CD4-positive, CD25-positive, alpha-beta regulatory T cell (primary cell): Measurements from ENCODE around the gene CREG1. TPM values are rescaled to one million over a fixed set of nuclear protein-coding genes. Genes with fewer than 3 reads are reported as not detected.
A peak's percentile ranks its signal among the peaks of the same experiment; 100 is the strongest.

Source experiments
- ATAC-seq, 2 donors: fragments of 150-1000 bp; cut with Tn5 transposase; one replicate each; pipeline ENCODE4 v1.10.0; 2021; ENCODE audit warnings: low read depth in 2 of 2, moderate number of reproducible peaks in 2 of 2, moderate library complexity in 1 of 2
- DNase-seq, 3 donors: peaks; one replicate each; pipeline versions ENCODE4 v3.0.0 to v3.0.0-alpha.2; 2012 to 2022; ENCODE audit warnings: mixed read lengths in 1 of 3
- H3K27ac ChIP-seq: one replicate; pipeline ENCODE4 v1.7.0; 2013; ENCODE audit warnings: mild to moderate bottlenecking, low read length; ENCODE audit not compliant: insufficient read depth, poor library complexity, severe bottlenecking
- H3K27me3 ChIP-seq: one replicate; pipeline ENCODE4 v1.7.0; 2013; ENCODE audit warnings: low read length; ENCODE audit not compliant: control insufficient read depth, insufficient read depth
- H3K36me3 ChIP-seq: one replicate; pipeline ENCODE4 v1.7.0; 2013; ENCODE audit warnings: mild to moderate bottlenecking, low read length, moderate library complexity; ENCODE audit not compliant: control insufficient read depth, insufficient read depth
- H3K4me1 ChIP-seq: 2 replicates; pipeline ENCODE4 v1.7.0; 2013; ENCODE audit warnings: mild to moderate bottlenecking, low read length; ENCODE audit not compliant: insufficient read depth, control insufficient read depth, poor library complexity, severe bottlenecking
- H3K4me3 ChIP-seq: one replicate; pipeline ENCODE4 v1.7.0; 2013; ENCODE audit warnings: low read depth, mild to moderate bottlenecking, low read length, moderate library complexity
- H3K9me3 ChIP-seq, 2 experiments: 1 replicate in 1 of 2; 2 replicates in 1 of 2; pipeline ENCODE4 v1.7.0; 2013; ENCODE audit warnings: low read length in 2 of 2, mild to moderate bottlenecking in 1 of 2, moderate library complexity in 1 of 2; ENCODE audit not compliant: control insufficient read depth in 2 of 2
- H3K27ac Mint-ChIP-seq, 3 donors: one replicate each; pipeline ENCODE4 v1.8.0; 2020 to 2022; ENCODE audit warnings: mild to moderate bottlenecking in 3 of 3, mixed read lengths in 3 of 3, moderate library complexity in 2 of 3
- H3K27me3 Mint-ChIP-seq: one replicate; pipeline ENCODE4 v1.8.0; 2022; ENCODE audit warnings: mild to moderate bottlenecking, mixed read lengths
- H3K36me3 Mint-ChIP-seq: one replicate; pipeline ENCODE4 v1.8.0; 2020; ENCODE audit warnings: mixed read lengths
- H3K4me1 Mint-ChIP-seq, 4 donors: one replicate each; pipeline ENCODE4 v1.8.0; 2020 to 2022; ENCODE audit warnings: mixed read lengths in 4 of 4, mild to moderate bottlenecking in 1 of 4
- H3K4me3 Mint-ChIP-seq, 4 donors: one replicate each; pipeline ENCODE4 v1.8.0; 2020 to 2022; ENCODE audit warnings: mild to moderate bottlenecking in 4 of 4, mixed read lengths in 4 of 4, moderate library complexity in 3 of 4
- H3K9me3 Mint-ChIP-seq, 7 donors: one replicate each; pipeline ENCODE4 v1.8.0; 2020 to 2022; ENCODE audit warnings: mixed read lengths in 7 of 7, mild to moderate bottlenecking in 3 of 7, moderate library complexity in 2 of 7
- polyA plus RNA-seq, 4 donors: library from polyadenylated mRNA; unstranded; fragments of 300-500 nt; fragmentation: Illumina TruSeq; gene quantifications; one replicate each; pipeline ENCODE4 v1.2.3, GENCODE V29; 2021
- total RNA-seq: library from RNA; stranded (reverse); gene quantifications from one replicate; pipeline ENCODE4 v1.2.3, GENCODE V29; 2022

Gene CREG1
- total RNA-seq (6.7 TPM), polyA plus RNA-seq (10 to 100 TPM; 16.8 to 29.7 (median 22.1) TPM)

DNA sequence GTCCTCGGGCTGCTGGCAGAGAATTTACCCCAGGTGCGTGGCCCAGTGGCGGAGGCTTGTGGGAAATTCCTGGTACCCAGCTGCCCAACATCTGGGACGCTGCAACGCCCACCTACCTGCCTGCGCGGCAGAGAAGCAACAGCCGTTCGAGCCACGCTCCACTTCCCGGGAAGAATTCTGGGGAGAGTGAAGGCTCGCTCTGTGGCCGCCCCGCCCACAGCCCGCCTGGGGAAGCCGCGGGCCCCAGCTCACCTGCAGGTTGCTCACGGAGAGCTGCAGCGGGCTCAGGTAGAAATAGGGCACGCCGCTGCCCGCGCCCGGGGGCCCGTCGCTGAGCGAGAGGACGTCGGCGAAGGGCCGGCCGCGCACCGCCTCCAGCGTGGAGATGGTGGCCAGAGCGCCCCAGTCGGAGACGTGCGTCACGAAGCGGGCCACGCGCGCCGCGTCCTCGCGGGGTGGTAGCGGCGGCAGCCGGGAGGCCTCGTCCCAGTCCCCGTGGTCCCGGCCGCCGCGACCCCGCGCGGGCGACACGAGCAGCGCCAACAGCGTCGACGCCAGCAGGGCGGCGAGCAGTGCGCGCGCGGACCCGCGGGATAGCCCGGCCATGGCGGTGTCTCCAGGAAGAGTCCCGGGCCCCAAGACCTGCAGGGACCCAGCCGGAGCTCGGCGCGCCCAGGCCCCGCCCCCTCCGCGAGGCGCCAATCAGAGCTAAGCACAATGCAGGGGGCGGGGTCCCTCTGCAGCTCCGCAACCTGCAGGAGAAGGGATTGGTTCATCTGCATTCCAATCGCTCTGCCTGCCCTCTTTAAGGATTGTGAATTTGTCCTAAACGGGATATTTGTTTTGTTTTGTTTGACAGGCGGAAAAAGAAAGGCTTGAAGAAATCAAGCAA, at the start of gene CREG1:
CREG1 (minus strand) TSS at position 627 of the 892 bp plus-strand sequence.
- Mint-ChIP-seq H3K27me3 (peaks cover 17% of the 10 kb centered on the region), H3K9me3 (no peaks in the 10 kb centered on the region)
- peak; percentile 87 to 91 (median 87) for DNase-seq

DNA sequence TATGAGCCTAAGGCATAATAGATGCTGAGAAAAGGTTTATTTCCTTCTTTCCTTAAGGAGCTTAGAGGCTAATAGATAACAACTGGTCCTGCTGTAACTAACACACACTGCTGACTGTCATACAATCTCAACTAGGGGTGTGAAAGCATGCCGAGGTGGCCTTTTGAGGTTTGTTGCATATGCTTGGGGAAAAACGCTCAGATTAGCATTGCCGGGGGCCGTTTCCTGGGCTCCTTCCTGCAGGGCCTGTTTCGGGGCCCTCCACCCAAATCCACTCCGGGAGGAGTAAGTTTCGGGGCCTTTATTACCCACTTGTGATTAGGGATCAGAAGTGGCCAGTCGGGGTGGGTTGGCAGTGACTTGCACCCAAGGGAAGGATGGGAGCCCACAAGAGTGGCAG, 49.3 kb upstream of the CREG1 start:
- H3K9me3 Mint-ChIP-seq: peaks cover 0 to 12% (median 8%) of the 10 kb centered on the region in 7 donors
- Histone ChIP-seq H3K4me1 (peaks cover 37% of the 10 kb centered on the region), H3K4me3 (peak overlapping the region; percentile 26), H3K27ac (no peak overlapping the region), H3K27me3 (no peaks in the 10 kb centered on the region), H3K9me3 (peaks cover 9 to 14% of the 10 kb centered on the region in 2 experiments), H3K36me3 (no peaks in the 10 kb centered on the region)
- H3K4me1 Mint-ChIP-seq: peaks cover 24 to 46% (median 28%) of the 10 kb centered on the region in 4 donors
- H3K4me3 Mint-ChIP-seq: peak overlapping the region in 2 of 4 donors; percentile 61 to 65
- DNase-seq (peak in 1 of 3 donors; percentile 38), ATAC-seq (no peak)
- peaks cover 7% of the 10 kb centered on the region for H3K36me3 Mint-ChIP-seq
- peaks cover 4% of the 10 kb centered on the region for H3K27me3 Mint-ChIP-seq
- H3K27ac Mint-ChIP-seq: peak overlapping the region in 2 of 3 donors; percentile 75

More for the DNA sequence above, at the start of gene CREG1:
- Histone ChIP-seq H3K27ac (peak within 1 kb of the TSS; percentile 29), H3K36me3 (no peaks in the 10 kb centered on the region), H3K9me3 (no peaks in the 10 kb centered on the region), H3K4me3 (peak within 1 kb of the TSS; percentile 90), H3K4me1 (peaks cover 25% of the 10 kb centered on the region), H3K27me3 (peaks cover 2% of the 10 kb centered on the region)
- Mint-ChIP-seq H3K4me1 (peaks cover 19 to 45% (median 30%) of the 10 kb centered on the region in 4 donors), H3K36me3 (no peaks in the 10 kb centered on the region), H3K27ac (peak within 1 kb of the TSS; percentile 78 to 86 (median 84)), H3K4me3 (peak within 1 kb of the TSS; percentile 86 to 97 (median 92))
- peak; percentile 98 for ATAC-seq

DNA sequence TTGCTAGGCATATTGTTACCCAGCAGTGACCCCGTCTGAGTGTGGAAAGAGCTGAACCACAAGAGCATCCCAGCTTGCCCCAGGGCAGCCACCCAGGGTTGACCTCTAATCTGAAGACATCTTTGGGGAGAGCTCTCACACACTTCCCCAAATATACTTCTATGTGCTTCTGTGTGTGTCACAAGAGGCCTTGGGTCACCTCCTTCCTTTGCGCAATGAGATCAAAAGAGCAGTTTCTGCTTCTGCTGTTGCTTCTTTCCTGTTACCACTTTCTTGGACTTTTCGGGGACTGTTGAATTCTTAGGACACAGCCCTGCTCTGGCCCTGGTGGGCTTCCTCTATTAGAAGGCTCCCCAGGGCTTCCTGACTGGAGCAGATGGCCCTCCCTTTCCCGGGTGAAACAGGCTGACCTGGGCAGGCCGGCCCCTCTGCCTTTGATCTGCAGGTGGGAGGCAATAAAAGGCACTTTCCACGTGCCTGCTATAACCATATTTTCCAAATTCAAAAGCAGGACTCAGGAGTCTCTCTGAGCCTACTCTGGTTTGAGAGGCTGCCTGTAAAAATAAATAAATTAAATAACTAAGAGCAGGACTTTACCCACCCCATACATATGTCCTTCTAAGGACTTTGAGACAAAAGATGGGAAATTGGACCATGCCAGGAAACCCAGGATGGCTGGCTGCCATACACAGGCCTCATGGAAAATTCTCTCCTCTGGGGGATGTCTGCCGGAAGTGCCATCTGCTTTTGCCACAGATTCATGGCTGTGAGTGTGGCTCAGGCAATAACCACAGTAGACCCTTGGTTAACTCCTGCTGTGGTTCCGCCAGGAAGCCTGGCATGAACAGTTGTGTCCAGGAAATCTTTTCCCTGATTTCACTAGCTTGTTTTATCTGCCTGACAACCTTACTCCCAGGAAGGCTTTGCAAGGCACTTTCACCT, 48.2 kb upstream of the CREG1 start:
- H3K27ac Mint-ChIP-seq: peak overlapping the region; percentile 0 to 87 (median 79)
- peaks cover under 1 to 3% of the 10 kb centered on the region in 2 experiments for H3K9me3 ChIP-seq
- H3K27ac ChIP-seq: no peak overlapping the region
- peaks cover under 1% of the 10 kb centered on the region for H3K36me3 Mint-ChIP-seq
- peaks cover 24 to 46% (median 28%) of the 10 kb centered on the region in 4 donors for H3K4me1 Mint-ChIP-seq
- peak overlapping the region in 3 of 4 donors; percentile 22 to 65 (median 22) for H3K4me3 Mint-ChIP-seq
- peaks cover 37% of the 10 kb centered on the region for H3K4me1 ChIP-seq
- H3K9me3 Mint-ChIP-seq: peaks cover 0 to 3% (median under 1%) of the 10 kb centered on the region in 7 donors
- DNase-seq (peak in 1 of 3 donors; percentile 53), ATAC-seq (peak; percentile 44 to 55)
- no peaks in the 10 kb centered on the region for H3K27me3 ChIP-seq
- H3K27me3 Mint-ChIP-seq: peaks cover 4% of the 10 kb centered on the region
- H3K36me3 ChIP-seq: no peaks in the 10 kb centered on the region
- peak overlapping the region; percentile 32 for H3K4me3 ChIP-seq

DNA sequence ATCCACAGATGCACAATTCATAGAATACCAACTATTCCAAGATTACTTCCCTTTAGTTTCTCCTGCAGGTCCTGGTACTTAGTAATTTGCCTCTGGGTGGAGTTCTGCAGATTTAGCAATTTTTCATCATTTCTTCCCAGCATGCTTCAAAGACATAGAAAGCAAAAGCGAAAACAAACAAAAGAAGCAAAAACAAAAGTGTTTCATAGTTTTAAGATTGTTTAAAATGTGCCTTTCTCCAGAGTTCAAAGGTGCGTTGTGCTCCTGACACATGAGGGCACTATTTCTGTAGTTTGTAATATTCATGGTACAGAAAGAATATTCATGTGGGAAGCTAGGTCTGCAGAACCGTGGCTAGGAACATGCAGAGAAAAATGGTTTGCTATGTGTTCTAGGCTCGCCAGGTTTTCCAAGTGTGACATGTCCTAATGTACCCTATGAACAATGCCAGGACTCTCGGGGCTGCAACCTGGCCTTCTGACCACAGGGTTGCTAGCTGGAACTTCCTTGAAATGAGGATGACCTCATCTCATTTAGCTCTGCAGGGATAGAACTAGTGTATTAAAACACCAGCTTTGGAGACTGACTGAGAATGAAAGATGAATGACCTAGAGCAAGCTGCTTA, 46.5 kb upstream of the CREG1 start:
- H3K36me3 ChIP-seq: no peaks in the 10 kb centered on the region
- Mint-ChIP-seq H3K36me3 (no peaks in the 10 kb centered on the region), H3K4me1 (peaks cover 24 to 46% (median 28%) of the 10 kb centered on the region in 4 donors), H3K27me3 (peaks cover 13% of the 10 kb centered on the region), H3K9me3 (peaks cover 0 to 2% (median 0%) of the 10 kb centered on the region in 7 donors), H3K27ac (peak overlapping the region in 2 of 3 donors; percentile 9 to 87), H3K4me3 (peak overlapping the region in 3 of 4 donors; percentile 8 to 65 (median 56))
- H3K9me3 ChIP-seq: no peaks in the 10 kb centered on the region
- ATAC-seq (peak; percentile 81 to 84), DNase-seq (peak; percentile 9 to 86 (median 73))
- H3K27ac ChIP-seq: no peak overlapping the region
- H3K4me1 ChIP-seq: peaks cover 37% of the 10 kb centered on the region
- H3K27me3 ChIP-seq: no peaks in the 10 kb centered on the region
- H3K4me3 ChIP-seq: peak overlapping the region; percentile 64

DNA sequence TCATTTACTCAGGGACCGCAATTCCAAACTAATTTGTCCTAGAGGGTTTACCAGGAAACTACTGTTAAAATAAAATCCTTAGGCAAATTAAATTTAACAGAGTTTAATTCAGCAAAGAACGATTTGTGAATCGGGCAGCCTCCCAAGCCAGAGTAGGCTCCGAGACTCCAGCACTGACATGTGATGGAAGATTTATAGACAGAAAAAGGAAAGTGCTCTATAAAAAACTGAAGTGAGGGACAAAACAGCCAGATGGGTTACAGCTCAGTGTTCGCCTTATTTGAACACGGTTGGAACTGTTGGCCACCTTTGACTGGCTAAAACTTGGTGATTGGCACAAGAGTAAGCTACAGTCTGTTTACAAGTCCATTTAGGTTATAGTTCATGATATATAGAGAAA, 41.3 kb upstream of the CREG1 start:
- Histone ChIP-seq H3K4me3 (no peak overlapping the region), H3K27me3 (no peaks in the 10 kb centered on the region), H3K4me1 (peaks cover 2% of the 10 kb centered on the region), H3K27ac (no peak overlapping the region), H3K36me3 (no peaks in the 10 kb centered on the region), H3K9me3 (no peaks in the 10 kb centered on the region)
- H3K9me3 Mint-ChIP-seq: no peaks in the 10 kb centered on the region
- no peak overlapping the region for H3K4me3 Mint-ChIP-seq
- no peak overlapping the region for H3K27ac Mint-ChIP-seq
- peaks cover under 1 to 5% (median 2%) of the 10 kb centered on the region in 4 donors for H3K4me1 Mint-ChIP-seq
- H3K27me3 Mint-ChIP-seq: peaks cover 22% of the 10 kb centered on the region
- no peak for ATAC-seq
- no peaks in the 10 kb centered on the region for H3K36me3 Mint-ChIP-seq
- no peak for DNase-seq

DNA sequence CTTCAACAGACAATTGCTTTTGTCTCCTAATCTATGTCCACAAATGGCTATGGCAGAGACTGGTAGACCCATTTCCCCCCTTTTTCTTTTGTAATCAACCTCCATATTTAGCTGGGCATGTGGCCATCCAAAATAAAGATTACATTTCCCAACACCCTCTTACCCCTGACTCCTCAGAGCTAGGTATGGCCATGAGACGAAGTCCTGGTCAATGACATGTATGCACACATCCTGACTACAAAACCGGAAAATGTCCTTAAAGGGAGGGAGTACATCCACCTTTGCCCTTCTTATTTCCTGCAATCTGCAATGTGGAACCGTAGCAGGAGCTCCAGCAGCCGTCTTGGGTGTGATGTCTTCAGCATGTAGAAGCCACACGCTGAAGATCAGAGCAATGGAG, 40.3 kb upstream of the CREG1 start:
- Mint-ChIP-seq H3K27me3 (peaks cover 22% of the 10 kb centered on the region), H3K36me3 (no peaks in the 10 kb centered on the region), H3K4me1 (no peaks in the 10 kb centered on the region), H3K4me3 (no peak overlapping the region), H3K27ac (no peak overlapping the region), H3K9me3 (no peaks in the 10 kb centered on the region)
- H3K4me1 ChIP-seq: no peaks in the 10 kb centered on the region
- DNase-seq: no peak
- H3K9me3 ChIP-seq: no peaks in the 10 kb centered on the region
- H3K27ac ChIP-seq: no peak overlapping the region
- no peaks in the 10 kb centered on the region for H3K27me3 ChIP-seq
- H3K4me3 ChIP-seq: no peak overlapping the region
- no peaks in the 10 kb centered on the region for H3K36me3 ChIP-seq
- no peak for ATAC-seq

DNA sequence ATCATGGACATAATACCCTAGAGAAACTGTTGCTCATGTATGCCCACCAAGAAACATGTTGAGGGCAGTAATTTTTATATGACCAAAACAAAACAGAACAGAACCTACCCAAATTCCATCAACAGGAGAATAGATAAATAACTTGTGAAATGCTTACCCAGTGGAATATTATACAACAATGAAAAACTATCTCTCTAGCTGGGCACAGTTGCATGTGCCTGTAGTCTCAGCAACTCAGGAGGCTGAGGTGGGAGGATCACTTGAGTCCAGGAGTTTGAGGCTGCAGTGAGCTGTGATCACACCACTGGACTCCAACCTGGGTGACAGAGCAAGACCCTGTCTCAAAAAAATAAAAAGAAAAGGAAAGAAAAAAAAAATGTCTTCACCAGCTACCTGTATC, 38.9 kb upstream of the CREG1 start:
- Mint-ChIP-seq H3K27me3 (peaks cover 22% of the 10 kb centered on the region), H3K27ac (no peak overlapping the region), H3K9me3 (no peaks in the 10 kb centered on the region), H3K4me1 (no peaks in the 10 kb centered on the region), H3K36me3 (no peaks in the 10 kb centered on the region), H3K4me3 (no peak overlapping the region)
- Histone ChIP-seq H3K4me3 (no peak overlapping the region), H3K9me3 (no peaks in the 10 kb centered on the region), H3K36me3 (no peaks in the 10 kb centered on the region), H3K27me3 (no peaks in the 10 kb centered on the region), H3K4me1 (no peaks in the 10 kb centered on the region), H3K27ac (no peak overlapping the region)
- DNase-seq: no peak
- no peak for ATAC-seq
